HL-60 (cell line): ENCODE measurements around the gene STARD7.

Experiments used
- CTCF ChIP-seq: IDR thresholded peaks from one replicate; pipeline ENCODE4 v1.5.1; 2011; ENCODE audit warnings: low read length, control low read depth, inconsistent platforms; ENCODE audit not compliant: insufficient read depth
- GABPA ChIP-seq: IDR thresholded peaks from 2 replicates; pipeline ENCODE4 v1.6.1; 2012; ENCODE audit warnings: low read depth

GRCh38 chr2:96161898-96162297, 46.7 kb downstream of the STARD7 start:
- no peak for TF ChIP-seq CTCF
- TF ChIP-seq GABPA: no peak
